OCI-LY3 (cell line): ENCODE data around the gene MIGA2.

ENCODE experiments used
- EZH2phosphoT487 ChIP-seq: fragments of 200-600 bp; shearing (Covaris generic); IDR thresholded peaks from 2 replicates; pipeline ENCODE4 v1.6.1; 2018; ENCODE audit warnings: antibody characterized with exemption, mixed run types, low read depth
- TF ChIP-seq, protein P1 (sequence below): fragments of 200-600, 300-600 bp; sonication (generic); IDR thresholded peaks from 2 replicates; pipeline ENCODE4 v1.5.1; 2014; ENCODE audit warnings: antibody characterized with exemption, low read length, low read depth

DNA sequence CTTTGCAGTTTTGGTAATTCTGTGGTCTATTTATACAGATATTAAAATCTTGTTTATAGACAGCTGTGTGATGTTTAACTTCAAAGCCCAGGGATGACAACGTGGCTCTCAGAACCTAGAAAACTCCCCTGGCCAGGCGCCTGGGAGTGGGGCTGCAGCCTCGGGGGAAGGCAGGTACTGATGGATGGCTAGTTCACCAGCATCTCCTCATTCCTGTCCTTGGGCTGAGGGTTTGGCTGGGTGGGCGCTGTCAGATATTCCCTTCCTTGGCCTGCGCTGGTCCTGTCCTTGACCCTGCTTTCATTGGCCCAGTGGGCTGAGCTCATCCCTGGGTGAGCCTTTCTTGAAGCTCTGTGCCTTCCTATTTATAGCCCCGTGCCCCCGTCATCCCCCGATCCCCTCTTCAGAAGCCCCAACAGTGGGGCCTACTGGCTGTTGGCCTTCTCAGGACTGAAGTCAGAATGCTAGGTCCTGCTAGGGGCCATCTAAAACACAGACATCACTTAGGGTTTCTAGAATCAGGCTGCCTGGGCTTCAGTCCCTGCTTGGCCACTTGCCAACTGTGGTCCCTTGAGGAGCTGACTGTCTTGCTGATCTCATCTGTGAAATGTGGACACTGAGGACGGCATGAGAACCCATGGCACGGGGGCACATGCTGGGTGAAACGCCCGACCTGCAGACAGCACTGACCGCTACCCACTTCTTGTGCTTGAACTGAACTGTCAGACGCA, 29.2 kb upstream of the MIGA2 start:
- TF ChIP-seq, protein P1, sequence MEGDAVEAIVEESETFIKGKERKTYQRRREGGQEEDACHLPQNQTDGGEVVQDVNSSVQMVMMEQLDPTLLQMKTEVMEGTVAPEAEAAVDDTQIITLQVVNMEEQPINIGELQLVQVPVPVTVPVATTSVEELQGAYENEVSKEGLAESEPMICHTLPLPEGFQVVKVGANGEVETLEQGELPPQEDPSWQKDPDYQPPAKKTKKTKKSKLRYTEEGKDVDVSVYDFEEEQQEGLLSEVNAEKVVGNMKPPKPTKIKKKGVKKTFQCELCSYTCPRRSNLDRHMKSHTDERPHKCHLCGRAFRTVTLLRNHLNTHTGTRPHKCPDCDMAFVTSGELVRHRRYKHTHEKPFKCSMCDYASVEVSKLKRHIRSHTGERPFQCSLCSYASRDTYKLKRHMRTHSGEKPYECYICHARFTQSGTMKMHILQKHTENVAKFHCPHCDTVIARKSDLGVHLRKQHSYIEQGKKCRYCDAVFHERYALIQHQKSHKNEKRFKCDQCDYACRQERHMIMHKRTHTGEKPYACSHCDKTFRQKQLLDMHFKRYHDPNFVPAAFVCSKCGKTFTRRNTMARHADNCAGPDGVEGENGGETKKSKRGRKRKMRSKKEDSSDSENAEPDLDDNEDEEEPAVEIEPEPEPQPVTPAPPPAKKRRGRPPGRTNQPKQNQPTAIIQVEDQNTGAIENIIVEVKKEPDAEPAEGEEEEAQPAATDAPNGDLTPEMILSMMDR = no peak
- TF ChIP-seq EZH2phosphoT487 = no peak
